ENCODE measurements around the gene PTGS2. TPM values are rescaled to one million over a fixed set of nuclear protein-coding genes. Genes with fewer than 3 reads are reported as not detected.
A peak's percentile ranks its signal among the peaks of the same experiment; 100 is the strongest.

Gene PTGS2
- polyA plus RNA-seq (ENCODE audit: insufficient read length in 10 of 10) = 1 to 10 TPM in 9 of 10 donors, under 1 TPM in 1; 1.00 to 6.7 (median 2.4) TPM
- long read RNA-seq, donor 1 = 0 reads
- long read RNA-seq, donor 2 = 0 reads
- long read RNA-seq, donor 3 = 0 reads
- long read RNA-seq, donor 4 = 0 reads
- long read RNA-seq, donor 5, full-length matches to known transcripts = 1 of 1 reads
- long read RNA-seq, donor 5, partial matches to known transcripts = 0 of 1 reads
- long read RNA-seq, donor 5, other reads (novel, unspliced or antisense) = 0 of 1 reads
- long read RNA-seq, donor 6 = 0 reads
- long read RNA-seq, donor 7, partial matches to known transcripts = 0 of 1 reads
- long read RNA-seq, donor 7, other reads (novel, unspliced or antisense) = 0 of 1 reads
- long read RNA-seq, donor 8 = 0 reads
- long read RNA-seq, donor 9 = 0 reads

DNA sequence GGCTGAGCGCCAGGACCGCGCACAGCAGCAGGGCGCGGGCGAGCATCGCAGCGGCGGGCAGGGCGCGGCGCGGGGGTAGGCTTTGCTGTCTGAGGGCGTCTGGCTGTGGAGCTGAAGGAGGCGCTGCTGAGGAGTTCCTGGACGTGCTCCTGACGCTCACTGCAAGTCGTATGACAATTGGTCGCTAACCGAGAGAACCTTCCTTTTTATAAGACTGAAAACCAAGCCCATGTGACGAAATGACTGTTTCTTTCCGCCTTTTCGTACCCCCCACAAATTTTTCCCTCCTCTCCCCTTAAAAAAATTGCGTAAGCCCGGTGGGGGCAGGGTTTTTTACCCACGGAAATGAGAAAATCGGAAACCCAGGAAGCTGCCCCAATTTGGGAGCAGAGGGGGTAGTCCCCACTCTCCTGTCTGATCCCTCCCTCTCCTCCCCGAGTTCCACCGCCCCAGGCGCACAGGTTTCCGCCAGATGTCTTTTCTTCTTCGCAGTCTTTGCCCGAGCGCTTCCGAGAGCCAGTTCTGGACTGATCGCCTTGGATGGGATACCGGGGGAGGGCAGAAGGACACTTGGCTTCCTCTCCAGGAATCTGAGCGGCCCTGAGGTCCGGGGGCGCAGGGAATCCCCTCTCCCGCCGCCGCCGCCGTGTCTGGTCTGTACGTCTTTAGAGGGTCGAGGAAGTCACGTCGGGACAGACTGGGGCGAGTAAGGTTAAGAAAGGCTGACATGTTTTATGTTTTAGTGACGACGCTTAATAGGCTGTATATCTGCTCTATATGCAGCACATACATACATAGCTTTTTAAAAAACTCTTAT is at the start of gene PTGS2:
PTGS2 (minus strand) TSS at position 179 of the 817 bp plus-strand sequence; CDS start at position 46, 133 bp downstream.
- peak; percentile 91 to 96 (median 95) for DNase-seq

DNA sequence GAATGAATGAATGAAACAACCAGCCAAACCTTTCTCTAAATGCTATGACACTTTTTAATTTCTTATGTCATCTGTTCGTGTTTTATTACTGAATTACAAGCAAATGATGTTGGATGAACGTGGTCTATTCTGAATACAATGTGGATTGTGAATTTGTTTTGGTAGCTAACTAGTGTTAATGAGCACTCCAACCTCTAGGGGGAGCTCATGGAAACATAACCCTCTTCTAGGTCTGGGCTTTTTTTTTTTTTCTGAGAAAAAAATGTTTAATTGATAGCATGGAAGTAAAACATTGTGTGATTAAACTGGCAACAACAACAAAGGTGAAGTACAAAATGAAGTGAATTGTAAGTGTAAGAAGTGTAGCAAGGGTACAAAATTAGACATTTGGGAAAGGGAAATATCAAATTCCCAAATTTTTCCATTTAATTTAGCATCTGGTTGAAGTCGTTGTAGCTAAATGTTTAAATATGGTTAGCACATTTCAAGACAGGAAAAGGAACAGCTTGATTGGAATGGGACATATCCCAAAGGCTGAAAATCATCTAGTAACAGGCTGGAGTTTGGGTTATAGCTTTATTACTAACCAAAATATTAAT is 42.6 kb upstream of the PTGS2 start:
- DNase-seq = peak; percentile 6 to 14 (median 12)

DNA sequence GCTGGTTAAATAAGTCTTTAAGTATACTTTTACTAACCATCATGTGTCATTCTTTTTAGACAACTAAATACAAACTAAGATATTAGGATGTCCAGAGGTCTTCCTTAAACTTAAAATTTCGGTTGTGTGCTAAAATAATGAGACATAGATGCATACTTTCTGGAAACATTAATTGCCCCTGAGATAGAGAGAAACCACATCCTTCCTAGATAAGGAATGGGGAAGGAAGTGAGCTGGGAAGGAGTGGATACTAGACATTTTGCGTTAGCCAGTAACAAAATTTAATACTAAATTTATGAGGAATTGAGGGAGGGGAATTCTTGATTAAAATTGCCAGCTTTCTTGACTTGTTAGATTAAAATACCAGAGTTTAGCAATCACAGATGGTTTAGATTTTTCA is 37.1 kb upstream of the PTGS2 start:
- DNase-seq = no peak

DNA sequence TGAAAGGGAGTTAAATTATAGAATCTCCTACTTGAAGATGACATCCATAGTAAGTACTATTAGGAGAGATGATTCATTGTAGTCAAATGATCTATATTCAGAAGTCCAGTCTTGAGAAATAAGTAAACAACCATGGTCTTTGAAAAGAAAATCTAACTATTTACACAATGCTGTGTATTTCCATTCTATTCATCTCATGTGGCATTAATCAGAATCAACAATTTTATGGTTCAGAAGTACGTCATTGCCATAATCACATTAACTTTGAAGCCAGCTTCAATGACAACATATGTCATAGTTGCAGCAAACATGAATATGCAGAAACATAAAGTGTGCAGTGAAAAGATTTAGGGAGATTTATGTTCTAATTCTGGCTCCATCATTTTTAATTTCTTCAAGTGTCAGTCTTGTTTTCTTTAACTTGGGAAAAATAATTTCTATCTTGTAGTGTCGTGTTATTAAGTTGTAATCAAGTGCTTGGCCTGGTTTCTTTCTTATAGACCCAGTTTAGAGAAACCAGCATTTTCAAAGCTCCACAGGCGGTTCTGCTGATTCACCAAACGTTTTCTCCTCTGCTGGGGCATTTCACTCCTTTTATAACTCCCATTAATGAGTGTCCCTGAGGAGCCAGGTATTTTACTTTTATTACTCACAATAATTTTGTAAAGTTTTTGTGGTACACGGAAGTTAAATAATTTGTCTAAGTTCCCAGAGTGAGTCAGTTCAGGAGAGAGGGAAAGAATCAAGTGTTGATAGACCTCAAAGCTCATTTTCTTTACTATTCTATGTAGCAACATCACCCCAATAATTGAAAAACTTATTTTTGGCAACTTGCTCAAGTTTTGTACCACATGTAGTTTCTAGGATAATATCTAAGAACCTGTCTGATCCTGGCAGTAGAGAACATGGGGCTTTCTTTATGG is 35.9 kb upstream of the PTGS2 start:
- DNase-seq = no peak

DNA sequence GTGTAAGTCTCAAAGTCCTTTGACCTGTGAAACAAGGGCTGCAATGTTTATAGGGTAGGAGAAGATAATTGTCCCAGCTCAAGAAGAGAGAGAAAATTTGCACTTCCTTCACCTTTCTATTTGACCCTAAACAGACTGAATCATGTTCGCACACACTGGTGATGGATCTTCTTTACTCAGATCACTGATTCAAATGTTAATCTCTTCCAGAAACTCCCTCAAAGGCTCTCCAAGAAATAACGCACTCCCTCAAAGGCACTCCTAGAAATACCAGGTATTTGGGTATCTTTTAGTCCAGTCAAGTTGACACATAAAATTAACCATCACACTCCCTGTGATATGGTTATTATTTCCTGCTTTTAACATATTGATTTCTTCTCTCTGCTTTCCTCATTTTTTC is 30.5 kb upstream of the PTGS2 start:
- DNase-seq = no peak

DNA sequence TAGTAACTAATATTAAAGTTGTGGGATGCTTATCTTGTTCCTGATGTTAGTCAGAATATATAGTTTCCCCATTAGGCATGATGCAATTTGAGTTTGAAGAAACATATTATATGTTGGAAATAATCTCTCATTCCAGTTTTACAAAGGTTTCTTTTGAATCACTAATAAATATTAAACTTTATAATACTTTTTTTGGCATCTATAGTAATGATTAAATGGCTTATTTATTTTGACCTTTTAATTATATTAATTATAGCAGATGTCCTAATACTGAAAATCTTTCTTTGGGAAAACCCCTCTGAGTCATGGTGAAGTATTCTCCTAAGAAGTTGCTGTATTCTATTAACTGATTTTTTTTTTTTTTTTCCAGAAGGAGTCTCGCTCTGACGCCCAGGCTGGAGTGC is 28.5 kb upstream of the PTGS2 start:
- DNase-seq = no peak

DNA sequence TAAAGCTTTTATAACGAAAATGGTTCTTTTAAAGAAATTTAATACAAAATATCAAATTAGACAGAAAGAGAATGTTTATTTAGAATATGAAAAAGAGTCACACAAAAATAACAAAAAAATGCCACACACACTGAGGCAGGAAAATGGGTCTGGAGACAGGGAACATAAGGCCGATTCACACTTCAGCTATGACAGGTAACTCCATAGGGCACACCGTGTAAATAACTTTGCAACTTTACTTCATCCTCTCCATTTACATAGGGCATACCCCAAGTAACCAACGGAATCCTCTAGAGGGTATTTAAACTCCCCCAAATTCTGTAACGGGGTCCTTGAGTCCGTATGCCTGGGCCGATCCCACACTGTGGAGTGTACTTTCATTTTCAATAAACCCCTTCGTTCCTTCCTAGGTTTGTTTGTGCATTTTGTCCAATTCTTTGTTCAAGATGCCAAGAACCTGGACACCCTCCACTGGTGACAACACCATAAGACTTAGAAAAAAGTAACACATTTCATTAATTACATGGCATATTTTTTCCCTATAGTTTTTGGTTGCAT is 23.1 kb upstream of the PTGS2 start:
- no peak for DNase-seq

DNA sequence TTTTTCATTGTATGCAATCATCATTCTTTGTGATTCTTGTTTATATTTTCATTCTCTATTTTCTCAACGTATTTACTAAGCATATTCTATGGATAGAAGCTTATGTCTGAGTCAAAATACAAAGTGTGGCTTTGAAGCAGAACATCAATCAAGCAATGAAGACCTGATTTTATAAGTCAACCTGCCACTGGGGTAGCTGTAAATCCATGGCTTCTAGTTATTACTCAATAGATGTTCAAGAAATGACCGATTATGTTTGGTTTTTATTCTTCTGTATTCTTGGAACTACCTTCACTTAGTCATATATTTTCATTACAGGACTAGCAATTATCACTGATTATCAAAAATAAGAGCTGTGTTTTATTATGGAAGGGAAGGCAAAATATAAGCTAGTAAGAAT is 20.5 kb upstream of the PTGS2 start:
- no peak for DNase-seq

DNA sequence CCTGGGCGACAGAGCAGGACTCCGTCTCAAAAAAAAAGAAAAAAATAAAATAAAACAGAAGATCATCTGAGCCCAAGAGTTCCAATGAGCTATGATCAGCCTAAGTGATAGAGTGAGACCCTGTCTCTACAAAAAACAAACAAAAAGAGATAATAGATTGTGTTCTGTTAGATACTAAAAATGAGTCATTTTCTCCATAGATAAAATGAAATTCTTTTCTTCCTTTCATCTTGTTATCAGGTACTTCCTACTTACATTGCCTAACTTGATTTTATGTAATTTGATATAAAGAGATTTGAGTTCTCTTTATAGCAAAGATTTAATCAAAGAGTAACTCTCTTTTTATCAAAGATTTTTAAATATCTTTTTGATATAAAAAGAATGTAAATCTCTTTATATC is 19.3 kb upstream of the PTGS2 start:
- no peak for DNase-seq

DNA sequence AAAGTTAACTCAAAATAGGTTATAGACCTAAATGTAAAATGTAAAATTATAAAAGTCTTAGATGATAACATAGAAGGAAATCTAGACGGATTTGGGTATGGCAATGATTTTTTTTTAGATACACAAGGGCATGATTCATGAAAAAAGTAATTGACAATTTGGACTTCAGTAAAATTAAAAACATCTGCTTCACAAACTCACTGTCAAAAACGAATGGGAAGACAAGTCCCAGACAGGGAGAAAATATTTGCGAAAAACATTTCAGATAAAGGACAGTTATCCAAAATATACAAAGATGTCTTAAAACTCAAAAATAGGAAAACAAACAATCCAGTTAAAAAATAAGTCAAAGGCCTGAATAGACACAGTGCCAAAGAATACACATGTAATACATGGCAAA is 9.7 kb upstream of the PTGS2 start:
- no peak for DNase-seq

DNA sequence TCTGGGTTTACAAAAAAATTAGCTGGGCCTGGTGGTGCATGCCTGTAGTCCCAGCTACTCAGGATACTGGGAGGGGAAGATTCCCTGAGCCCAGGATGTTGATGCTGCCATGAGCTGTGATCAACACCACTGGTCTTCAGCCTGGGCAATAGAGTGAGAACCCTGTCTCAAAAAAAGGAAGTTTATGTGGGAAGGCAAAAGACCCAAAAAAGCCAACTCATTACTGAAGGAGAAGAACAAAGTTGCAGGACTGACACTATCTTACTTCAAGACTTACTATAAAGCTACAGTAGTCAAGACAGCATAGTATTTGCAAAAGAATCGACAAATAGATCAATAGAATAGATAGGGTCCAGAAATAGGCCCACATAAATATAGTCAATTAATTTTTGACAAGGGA is 9.2 kb upstream of the PTGS2 start:
- DNase-seq = no peak

DNA sequence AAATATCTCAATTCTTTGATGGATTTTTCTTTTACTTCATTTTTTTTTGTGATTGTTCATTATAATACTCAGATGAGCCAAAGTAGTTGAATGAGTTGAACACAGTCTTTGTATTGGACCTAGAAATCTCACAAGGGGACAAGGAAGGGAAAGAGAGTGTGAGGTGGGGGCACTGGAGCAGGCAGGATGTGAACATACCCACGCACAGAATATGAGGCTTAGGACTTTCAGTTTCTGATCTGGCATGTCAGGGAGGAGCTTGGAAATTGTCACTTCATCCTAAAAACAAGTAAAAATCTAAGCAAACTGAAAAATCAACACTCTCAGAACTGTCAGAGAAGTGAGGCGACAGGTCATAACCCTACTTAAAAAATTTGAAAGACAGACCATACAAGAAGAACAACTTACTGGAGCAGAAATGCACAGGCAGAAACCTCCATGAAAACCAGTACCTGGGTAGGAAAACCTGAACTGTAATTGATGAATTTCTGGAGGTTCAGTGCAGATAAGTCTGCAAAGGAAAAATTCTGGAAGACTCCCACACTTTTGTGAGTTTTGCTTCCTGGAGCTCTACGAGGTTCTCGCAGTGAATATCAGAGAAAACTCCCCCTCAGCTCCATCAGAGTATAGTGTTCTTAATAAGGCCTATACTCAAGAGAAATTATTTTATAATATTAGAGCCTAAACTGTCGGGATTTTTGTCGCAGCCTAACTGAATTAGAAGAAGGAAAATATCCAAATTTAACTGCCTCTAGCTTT is 3.6 kb upstream of the PTGS2 start:
- DNase-seq = no peak

DNA sequence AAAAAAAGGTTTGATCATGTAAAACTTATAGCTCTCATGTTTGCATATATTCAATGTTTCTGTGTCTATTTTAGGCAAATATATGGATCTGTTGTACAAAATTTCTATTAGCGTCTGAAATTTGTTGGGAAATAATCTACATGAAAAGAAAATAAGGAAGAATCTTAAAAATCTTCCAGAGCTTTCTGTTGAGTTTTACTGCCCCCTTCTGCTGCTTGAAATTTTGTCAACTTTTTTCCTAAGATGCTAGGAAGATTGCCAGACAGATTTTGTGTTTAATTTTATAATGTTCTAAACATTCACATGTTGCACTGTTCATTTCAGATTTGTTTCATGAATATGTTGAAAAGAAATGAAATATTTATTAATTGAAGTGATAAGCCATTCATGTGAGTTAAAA is 2.5 kb upstream of the PTGS2 start:
- DNase-seq = peak; percentile 34 to 62 (median 44)

DNA sequence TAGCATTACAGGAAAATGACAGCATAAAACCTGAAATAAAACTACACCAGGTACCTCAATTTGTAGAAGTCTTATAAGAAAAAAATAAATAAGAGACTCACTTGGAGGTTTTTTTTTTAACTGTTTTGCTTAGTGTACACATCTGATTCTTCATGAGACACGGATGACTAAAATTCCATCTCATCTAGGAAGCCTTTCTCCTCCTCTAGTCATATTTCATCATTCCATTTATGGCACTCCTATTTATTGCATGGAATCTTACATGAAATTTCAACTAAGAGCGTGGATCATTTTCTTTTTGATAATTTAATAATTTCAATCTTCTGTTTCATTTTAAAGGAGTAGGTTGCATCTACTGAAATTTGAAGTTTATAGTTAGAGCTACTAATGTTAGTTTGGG is 1.6 kb upstream of the PTGS2 start:
- DNase-seq = peak in 2 of 3 donors; percentile 14 to 29

DNA sequence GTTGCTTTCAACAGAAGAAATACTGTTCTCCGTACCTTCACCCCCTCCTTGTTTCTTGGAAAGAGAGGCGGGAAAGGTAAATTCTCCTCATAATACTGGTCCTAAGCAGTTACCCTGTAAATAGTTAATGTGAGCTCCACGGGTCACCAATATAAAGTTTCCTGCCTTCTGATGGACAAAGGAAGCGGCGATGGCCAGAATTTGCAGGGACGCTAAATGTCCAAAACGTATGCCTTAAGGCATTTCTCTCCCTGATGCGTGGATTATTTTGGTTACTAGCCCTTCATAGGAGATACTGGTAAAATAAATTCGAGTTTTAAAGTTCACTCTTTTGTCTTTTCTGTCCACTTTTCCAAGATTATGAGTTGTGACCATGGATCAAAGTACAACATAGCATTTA is 898 bp upstream of the PTGS2 start:
- DNase-seq = peak; percentile 13 to 67 (median 27)

DNA sequence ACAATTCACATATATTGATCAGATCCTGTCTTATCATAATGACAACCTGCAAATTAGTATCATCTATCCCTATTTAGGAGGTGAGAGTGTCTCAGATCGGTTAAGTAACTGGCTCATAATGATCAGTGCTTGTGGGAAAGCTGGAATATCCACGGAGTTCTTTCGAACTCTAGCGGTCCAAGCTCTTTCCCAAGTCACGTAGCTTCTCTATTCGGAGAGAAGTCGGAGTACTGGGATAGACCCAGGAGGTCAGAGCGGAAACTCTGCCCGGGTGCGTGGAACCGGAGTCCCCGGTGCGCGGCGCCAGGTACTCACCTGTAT is 339 bp downstream of the PTGS2 start:
- no peak for DNase-seq

DNA sequence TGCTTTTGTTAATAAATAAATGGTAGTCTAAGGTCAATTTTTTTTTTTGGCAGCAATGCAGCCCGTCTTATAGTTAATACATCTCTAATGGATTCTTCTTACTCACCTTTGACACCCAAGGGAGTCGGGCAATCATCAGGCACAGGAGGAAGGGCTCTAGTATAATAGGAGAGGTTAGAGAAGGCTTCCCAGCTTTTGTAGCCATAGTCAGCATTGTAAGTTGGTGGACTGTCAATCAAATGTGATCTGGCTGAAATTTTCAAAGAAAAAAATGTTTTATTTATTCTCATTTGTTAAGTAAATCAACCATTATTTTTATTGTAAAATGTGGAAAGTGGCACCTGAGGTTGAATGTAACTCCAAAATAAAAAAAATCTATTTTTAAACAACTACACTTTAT is 2.1 kb downstream of the PTGS2 start:
- DNase-seq = no peak

DNA sequence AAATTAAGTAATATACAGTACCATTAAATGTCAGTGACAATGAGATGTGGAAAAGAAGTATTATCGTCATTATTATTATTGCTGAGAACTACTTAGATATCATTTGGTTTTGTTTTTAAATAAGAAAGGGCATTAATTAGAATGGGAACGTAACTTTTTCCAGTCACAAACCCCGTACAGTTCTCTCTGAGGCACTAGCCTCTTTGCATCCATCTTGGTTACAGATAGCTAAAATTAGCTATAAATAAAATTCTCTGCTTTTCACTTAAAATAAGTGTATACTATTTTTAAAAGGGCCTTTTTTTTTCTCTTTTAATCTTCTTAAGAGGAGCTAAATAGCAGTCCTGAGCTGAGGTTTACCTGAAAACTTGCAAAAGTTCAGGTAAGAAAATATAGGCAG is 7.6 kb downstream of the PTGS2 start:
- no peak for DNase-seq

DNA sequence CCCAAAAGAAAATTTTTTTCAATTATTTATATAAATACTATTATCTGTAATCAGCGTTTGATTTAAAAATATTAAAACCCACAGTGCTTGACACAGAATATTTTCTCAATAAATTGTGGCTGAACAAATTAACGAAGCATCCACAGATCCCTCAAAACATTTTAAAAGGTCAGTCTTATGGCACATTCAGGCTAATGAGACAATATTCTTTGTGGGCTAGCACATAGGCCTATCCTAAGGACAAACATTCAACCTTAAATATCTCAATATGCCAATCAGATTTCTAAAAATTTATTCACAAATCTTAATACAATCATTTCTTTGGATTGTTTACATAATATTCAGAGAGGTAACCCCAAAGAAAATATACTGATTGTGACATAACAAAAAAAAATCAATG is 8.1 kb downstream of the PTGS2 start:
- no peak for DNase-seq

DNA sequence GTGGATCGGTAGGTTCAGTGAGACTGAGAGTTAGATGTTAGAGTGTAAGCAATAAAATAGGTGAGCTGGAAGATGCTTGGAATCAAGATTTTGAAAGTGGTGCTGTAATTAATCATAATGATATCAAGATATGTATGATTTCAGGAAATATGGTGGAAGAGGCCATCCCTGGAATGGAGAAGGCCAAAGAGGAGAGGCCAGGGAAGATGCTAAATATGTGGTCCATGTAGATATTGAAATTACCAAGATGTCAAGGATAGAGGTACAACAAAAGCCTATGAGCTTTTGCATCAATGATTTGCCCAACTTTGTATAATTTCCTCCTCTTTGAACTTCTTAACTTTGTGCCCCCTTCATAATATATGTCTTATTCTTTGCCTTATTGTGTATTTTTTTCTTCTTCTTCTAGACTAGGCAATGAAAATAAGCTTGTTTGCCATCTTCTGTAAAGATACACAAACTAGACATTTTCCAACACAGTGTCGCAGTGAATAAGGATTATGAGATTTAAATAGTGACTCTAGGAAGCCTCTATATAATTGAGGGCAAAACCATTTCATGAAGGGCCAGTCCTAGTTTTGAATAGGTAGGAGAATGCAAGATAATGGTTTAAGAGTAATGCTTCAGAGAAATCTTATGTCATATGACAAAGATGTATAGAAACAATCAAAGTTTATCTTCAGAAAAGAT is 8.9 kb downstream of the PTGS2 start:
- DNase-seq = no peak
